GM12801 (cell line): ENCODE measurements around the gene AP1G2.

Source experiments
- TF ChIP-seq, protein P1 (sequence below): IDR thresholded peaks from one replicate; pipeline ENCODE4 v1.5.1; 2011; ENCODE audit warnings: control low read depth; ENCODE audit not compliant: insufficient read length; ENCODE audit errors: extremely low read depth

The AP1G2 gene

DNA sequence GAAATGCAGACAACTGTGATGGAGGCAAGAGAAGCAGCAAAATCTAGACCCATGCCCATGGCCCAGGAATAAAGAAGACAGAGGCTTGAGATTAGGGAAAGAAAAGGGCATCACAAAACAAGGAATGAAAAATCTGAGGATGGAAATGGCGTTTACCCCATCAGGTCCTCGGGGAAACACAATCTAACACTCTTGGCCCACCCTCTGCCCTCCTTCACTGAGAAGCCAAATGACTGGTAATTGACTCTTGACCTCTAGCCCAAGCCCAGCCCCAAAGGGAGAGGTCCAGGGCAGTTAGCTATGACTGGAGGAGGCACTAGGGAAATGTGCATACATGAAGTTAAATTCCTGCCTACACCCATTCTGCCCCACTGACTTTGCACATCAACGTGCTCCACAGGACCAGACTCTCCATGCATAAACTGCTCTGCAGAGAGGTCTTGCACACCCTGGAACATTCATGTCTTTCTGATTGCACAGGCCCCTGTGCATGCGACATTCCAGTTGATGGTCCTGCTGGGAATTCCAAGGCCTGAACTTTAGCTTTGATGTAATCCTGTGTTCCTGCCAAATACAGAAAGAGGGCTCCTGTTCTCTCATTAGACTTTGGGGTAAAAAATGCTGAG, 21.7 kb downstream of the AP1G2 start:
- TF ChIP-seq, protein P1, sequence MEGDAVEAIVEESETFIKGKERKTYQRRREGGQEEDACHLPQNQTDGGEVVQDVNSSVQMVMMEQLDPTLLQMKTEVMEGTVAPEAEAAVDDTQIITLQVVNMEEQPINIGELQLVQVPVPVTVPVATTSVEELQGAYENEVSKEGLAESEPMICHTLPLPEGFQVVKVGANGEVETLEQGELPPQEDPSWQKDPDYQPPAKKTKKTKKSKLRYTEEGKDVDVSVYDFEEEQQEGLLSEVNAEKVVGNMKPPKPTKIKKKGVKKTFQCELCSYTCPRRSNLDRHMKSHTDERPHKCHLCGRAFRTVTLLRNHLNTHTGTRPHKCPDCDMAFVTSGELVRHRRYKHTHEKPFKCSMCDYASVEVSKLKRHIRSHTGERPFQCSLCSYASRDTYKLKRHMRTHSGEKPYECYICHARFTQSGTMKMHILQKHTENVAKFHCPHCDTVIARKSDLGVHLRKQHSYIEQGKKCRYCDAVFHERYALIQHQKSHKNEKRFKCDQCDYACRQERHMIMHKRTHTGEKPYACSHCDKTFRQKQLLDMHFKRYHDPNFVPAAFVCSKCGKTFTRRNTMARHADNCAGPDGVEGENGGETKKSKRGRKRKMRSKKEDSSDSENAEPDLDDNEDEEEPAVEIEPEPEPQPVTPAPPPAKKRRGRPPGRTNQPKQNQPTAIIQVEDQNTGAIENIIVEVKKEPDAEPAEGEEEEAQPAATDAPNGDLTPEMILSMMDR, result no peak

DNA sequence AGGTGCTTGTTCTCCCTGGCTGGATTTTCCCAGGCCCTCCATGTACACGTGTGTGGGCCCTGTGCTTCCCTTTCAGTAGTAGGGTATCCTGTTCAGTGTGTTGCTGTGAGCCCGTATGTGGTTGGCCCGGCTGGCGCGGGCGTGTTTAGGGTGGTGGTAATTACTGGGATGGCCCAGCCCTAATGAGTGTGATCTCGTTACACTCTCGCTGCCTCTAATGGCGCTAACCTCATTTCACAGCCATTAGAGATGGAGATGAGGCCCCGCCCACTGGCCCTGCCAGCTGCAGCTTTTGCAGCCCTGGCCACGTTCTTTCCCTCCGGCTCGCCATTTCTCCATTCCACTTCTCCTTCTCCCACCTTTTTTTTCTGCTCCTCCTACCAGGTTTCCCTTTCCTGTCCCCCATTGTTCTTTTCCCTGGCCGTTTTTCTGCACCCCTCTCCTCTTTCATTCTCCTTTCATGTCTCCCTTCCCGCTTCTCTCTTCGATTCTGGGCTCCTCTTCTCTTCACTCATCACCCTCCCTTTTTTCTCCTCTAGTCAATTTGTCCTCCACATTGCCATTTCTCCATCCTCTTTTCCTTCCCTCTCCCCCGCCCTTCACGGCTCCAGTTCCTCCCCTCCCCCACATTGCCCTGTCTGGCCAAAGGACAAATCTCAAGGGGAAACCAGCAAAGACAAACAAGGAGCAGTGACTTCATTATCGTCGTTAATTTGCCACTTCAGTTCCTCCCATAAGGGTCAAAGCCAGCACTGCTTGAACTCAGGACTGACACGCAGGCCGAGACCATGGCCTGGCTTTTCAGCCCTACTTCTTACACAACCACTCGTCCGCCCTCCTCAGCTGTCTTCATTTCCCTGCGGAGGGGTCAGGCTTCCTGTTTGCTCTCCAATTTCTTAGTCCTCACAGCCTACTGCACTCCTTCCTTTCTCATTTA, 22.8 kb downstream of the AP1G2 start:
- TF ChIP-seq, protein P1, result no peak

DNA sequence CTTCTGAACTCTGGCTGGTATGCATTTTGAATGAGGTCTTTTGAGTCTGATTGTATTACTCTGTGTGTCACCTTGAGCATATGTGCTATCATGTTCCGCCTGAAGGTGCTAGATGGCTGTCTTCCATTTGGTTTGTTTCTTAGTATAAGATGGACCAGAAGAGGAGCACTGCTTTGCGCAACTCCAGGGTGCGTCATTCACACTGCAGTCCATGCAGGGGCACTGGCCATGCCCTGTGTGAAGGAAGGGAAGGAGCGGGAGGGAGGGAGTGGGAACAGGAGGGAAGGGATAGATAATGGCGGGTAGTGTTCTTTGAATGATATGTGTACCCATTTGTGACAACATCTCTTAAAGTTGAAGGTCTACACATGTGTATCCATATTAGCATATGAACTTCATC, 24.2 kb downstream of the AP1G2 start:
- TF ChIP-seq, protein P1, result no peak

DNA sequence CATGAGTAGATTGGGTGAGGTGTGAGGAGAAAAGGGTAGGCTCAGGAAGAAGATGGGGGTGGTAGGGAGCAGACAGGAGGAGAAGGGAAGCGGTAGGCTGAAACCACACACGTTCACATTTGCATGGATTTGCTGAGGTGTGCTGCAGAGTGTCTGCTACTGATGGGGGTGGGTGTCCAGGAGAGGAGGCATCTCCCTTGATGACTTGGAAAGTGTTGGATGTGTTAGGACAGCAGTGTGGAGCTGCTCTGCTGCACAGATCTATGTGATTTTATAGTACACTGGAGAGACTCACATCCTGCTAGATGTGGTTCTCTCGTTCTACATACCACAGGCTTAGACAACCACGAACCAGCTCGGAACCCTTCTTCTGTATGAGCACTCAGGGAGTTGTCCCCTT, 25.3 kb downstream of the AP1G2 start:
- TF ChIP-seq, protein P1, result no peak

DNA sequence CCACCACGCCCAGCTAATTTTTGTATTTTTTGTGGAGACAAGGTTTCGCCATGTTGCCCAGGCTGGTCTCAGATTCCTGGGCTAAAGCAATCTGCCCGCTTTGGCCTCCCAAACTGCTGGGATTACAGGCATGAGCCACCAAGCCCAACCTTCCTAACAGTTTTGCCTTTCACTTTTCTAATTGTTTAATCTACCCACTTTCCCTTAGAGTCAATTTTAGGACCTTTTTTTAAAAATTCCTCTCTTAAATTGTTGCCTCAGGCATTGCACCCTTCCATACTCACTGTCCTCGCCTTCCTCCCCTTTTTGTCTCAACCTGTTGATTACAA, 27.5 kb downstream of the AP1G2 start:
- TF ChIP-seq, protein P1, result no peak

DNA sequence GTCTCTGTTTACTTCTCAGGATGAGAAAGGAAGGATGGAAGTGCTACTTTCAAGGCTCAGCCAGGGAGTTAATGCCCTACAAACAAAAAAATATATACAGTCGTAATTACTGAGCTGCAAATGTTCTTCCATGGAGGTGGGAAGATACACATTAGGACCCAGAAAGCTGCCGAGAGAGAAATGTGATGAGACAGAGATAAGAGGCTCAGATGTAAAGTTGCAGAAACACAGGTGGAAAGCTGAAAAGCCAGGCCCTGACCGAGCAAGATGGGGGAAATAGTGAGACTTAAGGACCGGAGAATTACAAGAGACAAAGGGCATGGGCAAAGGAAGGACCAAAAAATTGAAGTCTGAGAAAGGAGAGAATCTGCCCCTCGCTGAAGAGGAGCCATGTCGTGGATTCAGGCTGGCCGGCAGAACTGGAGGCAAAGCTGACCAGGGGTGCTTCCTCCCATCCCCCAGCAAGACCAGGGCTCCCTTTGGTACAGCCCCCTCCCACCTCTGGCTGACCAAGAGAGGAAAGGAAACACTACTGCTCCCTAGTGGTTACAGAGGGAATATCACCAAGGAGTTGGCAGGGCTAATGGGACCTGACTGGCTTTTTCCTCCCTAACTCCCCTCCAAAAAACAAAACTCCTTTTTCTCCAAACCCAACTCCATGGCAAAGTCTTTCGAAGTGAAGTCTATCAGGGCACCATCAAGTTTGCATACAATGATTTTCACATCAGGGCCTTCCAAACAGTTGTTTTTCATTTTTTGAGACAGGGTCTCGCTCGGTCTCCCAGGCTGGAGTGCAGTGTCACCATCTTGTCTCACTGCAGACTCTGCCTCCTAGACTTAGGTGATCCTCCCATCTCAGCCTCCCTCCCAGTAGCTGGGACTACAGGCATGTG, 28.1 kb downstream of the AP1G2 start:
- TF ChIP-seq, protein P1, result no peak

DNA sequence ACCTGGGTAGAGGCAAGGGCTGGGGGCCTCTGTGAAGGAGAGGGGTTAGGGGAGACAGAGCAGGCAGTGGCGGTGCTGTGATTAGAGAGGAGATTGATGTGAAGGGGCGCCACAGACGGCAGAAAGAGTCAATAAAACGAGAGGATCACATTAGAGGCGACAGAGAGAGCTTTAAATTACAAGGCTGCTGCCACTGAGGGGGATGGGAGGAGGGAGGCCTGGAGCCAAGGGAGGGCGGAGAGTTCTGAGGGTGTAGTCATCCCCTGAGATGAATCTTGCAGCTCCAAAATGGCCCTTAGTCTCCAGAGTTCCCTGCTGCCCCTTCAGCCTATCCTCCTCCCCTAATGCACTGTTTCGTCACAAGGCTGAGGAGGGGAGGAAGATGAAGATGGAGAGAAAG, 28.8 kb downstream of the AP1G2 start:
- TF ChIP-seq, protein P1, result no peak
